GM19193 (cell line): ENCODE results near the gene RNF213.

ENCODE experiments used
- POLR2A ChIP-seq: IDR thresholded peaks from 4 replicates; pipeline ENCODE4 v1.6.1; 2011; ENCODE audit not compliant: insufficient read depth, insufficient read length; ENCODE audit errors: extremely low read depth

Gene RNF213

DNA sequence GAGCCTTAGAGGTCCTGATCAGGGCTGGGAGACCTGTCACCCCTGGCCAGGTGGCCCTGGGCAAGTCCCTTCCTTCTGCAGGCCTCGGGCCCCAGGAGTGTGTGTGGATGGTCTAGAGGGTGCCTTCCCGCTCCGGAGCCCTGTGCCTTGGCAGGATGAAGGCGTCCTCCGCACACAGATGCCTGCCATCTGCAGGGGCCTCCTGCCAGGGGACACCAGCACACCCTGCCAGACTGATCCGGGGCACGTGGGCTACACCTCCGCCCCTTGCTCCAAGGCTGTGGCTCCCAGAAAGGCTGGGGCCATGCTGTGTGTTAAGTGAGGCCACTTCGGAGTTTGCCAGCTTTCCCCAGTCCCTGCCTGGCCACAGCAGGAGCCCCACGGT, 185.1 kb downstream of the RNF213 start:
- no peak for TF ChIP-seq POLR2A

DNA sequence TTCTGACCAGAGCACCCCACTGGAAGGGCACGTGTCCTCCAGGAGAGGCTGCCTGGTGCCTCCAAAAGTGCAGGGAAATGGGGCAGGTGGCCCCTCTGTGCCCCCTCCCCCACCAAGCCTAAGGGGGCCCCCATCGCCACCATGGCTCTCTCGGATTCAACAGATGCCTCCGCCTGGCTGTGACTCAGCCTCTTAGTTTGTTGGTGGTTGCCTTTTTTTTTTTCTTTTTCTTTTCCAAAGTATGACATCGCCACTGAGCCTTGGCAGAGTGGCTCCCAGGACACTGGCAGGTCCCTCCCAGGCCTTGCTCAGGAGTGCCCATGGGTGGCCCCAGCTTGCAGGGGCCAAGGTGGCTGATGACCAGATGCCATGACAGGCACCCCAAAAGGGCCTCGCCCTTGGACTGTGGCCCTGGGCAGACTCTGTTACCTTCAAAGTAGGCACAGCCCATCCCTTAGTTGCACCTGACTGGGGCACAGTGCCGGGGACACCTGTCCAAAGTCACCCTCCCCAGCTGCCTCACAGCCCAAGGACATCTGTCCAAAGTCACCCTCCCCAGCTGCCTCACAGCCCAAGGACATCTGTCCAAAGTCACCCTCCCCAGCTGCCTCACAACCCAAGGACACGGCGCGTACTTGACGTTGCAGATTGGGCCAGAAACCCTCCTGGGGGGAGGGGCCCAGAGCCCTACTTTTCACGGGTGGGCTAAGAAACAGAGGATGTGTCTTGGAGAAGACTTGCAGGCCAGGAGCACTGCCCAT, 186.2 kb downstream of the RNF213 start:
- no peak for TF ChIP-seq POLR2A

DNA sequence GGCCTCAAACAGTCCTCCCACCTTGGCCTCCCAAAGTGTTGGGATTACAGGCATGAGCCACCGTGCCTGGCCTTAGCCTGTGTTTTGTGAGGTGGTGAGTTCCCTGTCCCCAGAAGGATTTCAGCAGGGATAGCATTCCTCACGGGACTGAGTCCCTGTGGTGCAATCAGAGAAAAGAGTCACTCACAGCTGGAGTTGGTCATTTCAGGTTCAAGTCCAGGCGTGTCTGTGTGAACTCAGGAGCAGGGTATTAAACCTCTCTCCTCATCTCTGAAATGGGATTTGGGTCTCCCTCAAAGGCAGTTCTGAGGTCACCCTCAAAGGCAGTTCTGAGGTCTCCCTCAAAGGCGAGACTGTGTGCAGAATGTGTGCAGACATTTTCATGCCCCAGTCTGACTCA, 187.1 kb downstream of the RNF213 start:
- TF ChIP-seq POLR2A, result no peak
